Ascending aorta (tissue), 2 donors: ENCODE measurements around the gene RUNX2. TPM values are rescaled to one million over a fixed set of nuclear protein-coding genes. Genes with fewer than 3 reads are reported as not detected.

Experiments used
- DNase-seq, 2 donors: peaks; one replicate each; pipeline ENCODE4 v3.0.0-alpha.2; 2019; ENCODE audit warnings: low spot score in 2 of 2
- H3K27ac ChIP-seq, 2 donors: fragments of 200-600 bp; sonication (generic); one replicate each; pipeline ENCODE4 v1.5.1; 2016 to 2017; ENCODE audit warnings: mild to moderate bottlenecking in 1 of 2
- H3K27me3 ChIP-seq: fragments of 200-600 bp; sonication (generic); one replicate; pipeline ENCODE4 v1.5.1; 2017
- H3K36me3 ChIP-seq, 2 donors: fragments of 200-600 bp; sonication (generic); one replicate each; pipeline ENCODE4 v1.5.1; 2016
- H3K4me1 ChIP-seq, 2 donors: fragments of 200-600 bp; sonication (generic); one replicate each; pipeline ENCODE4 v1.5.1; 2016 to 2017; ENCODE audit warnings: mild to moderate bottlenecking in 1 of 2
- H3K4me3 ChIP-seq, 2 donors: fragments of 200-600 bp; sonication (generic); one replicate each; pipeline ENCODE4 v1.5.1; 2016 to 2017; ENCODE audit warnings: mild to moderate bottlenecking in 1 of 2
- H3K9me3 ChIP-seq, 2 donors: fragments of 200-600 bp; sonication (generic); one replicate each; pipeline ENCODE4 v1.5.1; 2016
- CTCF ChIP-seq, 3 experiments: fragments of 200-600 bp in 2 of 3; fragments of 450-650 bp in 1 of 3; sonication (generic) in 2 of 3; IDR thresholded peaks; one replicate each; pipeline ENCODE4 v1.5.1; 2016 to 2019; ENCODE audit warnings: antibody characterized with exemption in 3 of 3, mild to moderate bottlenecking in 1 of 3, moderate library complexity in 1 of 3
- intact Hi-C: fragments of 100-400 bp; cut with DNase I; formaldehyde crosslinking; loops from one replicate; pipeline ENCODE4 v1.15.1; 2023
- total RNA-seq: library from RNA; depleted of rRNA; stranded (reverse); fragments of >200 nt; gene quantifications from one replicate; pipeline ENCODE4 v1.1.0, GENCODE V29; 2016

The RUNX2 gene
- total RNA-seq, 1 donor from 2014 or later, result 0.21 TPM

- no peaks in the 10 kb centered on the region for H3K4me1 ChIP-seq
- no peak overlapping the region for H3K4me3 ChIP-seq
- no peaks in the 10 kb centered on the region for H3K36me3 ChIP-seq
- H3K27me3 ChIP-seq, result no peaks in the 10 kb centered on the region
- no peaks in the 10 kb centered on the region for H3K9me3 ChIP-seq
- TF ChIP-seq CTCF (IDR thresholded peaks at IDR 0.05), result no peak
- no peak overlapping the region for H3K27ac ChIP-seq
- no peak for DNase-seq
- intact Hi-C loops, result no loop called here
Measured at GRCh38 chr6:45326698-45327417, 1.3 kb upstream of the RUNX2 start.

GRCh38 chr6:45328523-45328922, 393 bp downstream of the RUNX2 start:
- Histone ChIP-seq H3K36me3 (no peaks in the 10 kb centered on the region), H3K4me1 (no peaks in the 10 kb centered on the region), H3K27ac (no peak overlapping the region), H3K4me3 (peak overlapping the region in 1 of 2 donors; percentile 22), H3K27me3 (no peaks in the 10 kb centered on the region), H3K9me3 (no peaks in the 10 kb centered on the region)
- intact Hi-C loops, result no loop called here
- no peak for DNase-seq
- TF ChIP-seq CTCF (IDR thresholded peaks at IDR 0.05), result no peak

GRCh38 chr6:45344900-45345299, 16.8 kb downstream of the RUNX2 start:
- Histone ChIP-seq H3K27ac (no peak overlapping the region), H3K27me3 (no peaks in the 10 kb centered on the region), H3K9me3 (no peaks in the 10 kb centered on the region), H3K4me3 (no peak overlapping the region), H3K4me1 (no peaks in the 10 kb centered on the region), H3K36me3 (no peaks in the 10 kb centered on the region)
- intact Hi-C loops, result no loop called here
- DNase-seq, result no peak
- TF ChIP-seq CTCF (IDR thresholded peaks at IDR 0.05), result no peak

GRCh38 chr6:45350186-45350710, 22.1 kb downstream of the RUNX2 start:
- Histone ChIP-seq H3K27ac (no peak overlapping the region), H3K4me1 (no peaks in the 10 kb centered on the region), H3K4me3 (no peak overlapping the region), H3K36me3 (no peaks in the 10 kb centered on the region), H3K9me3 (no peaks in the 10 kb centered on the region), H3K27me3 (no peaks in the 10 kb centered on the region)
- intact Hi-C loops, result no loop called here
- no peak for TF ChIP-seq CTCF (IDR thresholded peaks at IDR 0.05)
- no peak for DNase-seq

- H3K27me3 ChIP-seq, result no peaks in the 10 kb centered on the region
Measured at GRCh38 chr6:45351076-45351475, 22.9 kb downstream of the RUNX2 start.

More at GRCh38 chr6:45351076-45351475, 22.9 kb downstream of the RUNX2 start:
- Histone ChIP-seq H3K36me3 (no peaks in the 10 kb centered on the region), H3K27ac (no peak overlapping the region), H3K4me3 (no peak overlapping the region), H3K9me3 (no peaks in the 10 kb centered on the region), H3K4me1 (no peaks in the 10 kb centered on the region)
- no peak for DNase-seq
- intact Hi-C loops, result no loop called here
- no peak for TF ChIP-seq CTCF (IDR thresholded peaks at IDR 0.05)
